Neutrophil (primary cell): ENCODE data around the gene DNAJC4.

Experiments used
- H3K27ac ChIP-seq: fragments of 200-600 bp; sonication (generic); 2 replicates; pipeline ENCODE4 v1.5.1; 2016; ENCODE audit warnings: mild to moderate bottlenecking, moderate library complexity
- H3K27me3 ChIP-seq: fragments of 200-600 bp; sonication (generic); 2 replicates; pipeline ENCODE4 v1.6.0; 2016; ENCODE audit warnings: mild to moderate bottlenecking
- H3K36me3 ChIP-seq: fragments of 200-600 bp; sonication (generic); 2 replicates; pipeline ENCODE4 v1.5.1; 2017
- H3K4me1 ChIP-seq, 2 experiments: fragments of 200-600 bp in 1 of 2; sonication (generic) in 1 of 2; 1 replicate in 1 of 2; 2 replicates in 1 of 2; pipeline versions ENCODE4 v1.5.1 to v1.6.1; 2013 to 2016; ENCODE audit warnings: low read depth in 1 of 2, low read length in 1 of 2, mild to moderate bottlenecking in 1 of 2, moderate library complexity in 1 of 2; ENCODE audit not compliant: control insufficient read depth in 1 of 2, insufficient read depth in 1 of 2
- H3K4me3 ChIP-seq, 2 experiments: fragments of 200-600 bp in 1 of 2; sonication (generic) in 1 of 2; 1 replicate in 1 of 2; 2 replicates in 1 of 2; pipeline ENCODE4 v1.5.1; 2013 to 2016; ENCODE audit warnings: low read depth in 1 of 2, low read length in 1 of 2, mild to moderate bottlenecking in 1 of 2, moderate library complexity in 1 of 2
- H3K9me3 ChIP-seq: fragments of 200-600 bp; sonication (generic); 2 replicates; pipeline ENCODE4 v1.5.1; 2016
- CTCF ChIP-seq: fragments of 200-600 bp; sonication (generic); IDR thresholded peaks from 2 replicates; pipeline ENCODE4 v1.5.1; 2016; ENCODE audit warnings: antibody characterized with exemption

The DNAJC4 gene

GRCh38 chr11:64260147-64260708 is 29.9 kb downstream of the DNAJC4 start:
- Histone ChIP-seq H3K4me1 (no peaks in the 10 kb centered on the region), H3K27me3 (no peaks in the 10 kb centered on the region), H3K27ac (no peak overlapping the region), H3K36me3 (peaks cover 67% of the 10 kb centered on the region), H3K9me3 (no peaks in the 10 kb centered on the region), H3K4me3 (no peak overlapping the region)
- TF ChIP-seq CTCF = no peak

- Histone ChIP-seq H3K27ac (no peak overlapping the region), H3K4me1 (no peaks in the 10 kb centered on the region), H3K36me3 (peaks cover 67% of the 10 kb centered on the region), H3K4me3 (no peak overlapping the region), H3K9me3 (no peaks in the 10 kb centered on the region), H3K27me3 (no peaks in the 10 kb centered on the region)
- no peak for TF ChIP-seq CTCF
Observed at GRCh38 chr11:64261556-64262080, 31.3 kb downstream of the DNAJC4 start.

- TF ChIP-seq CTCF = no peak
- no peaks in the 10 kb centered on the region for H3K4me1 ChIP-seq
- no peaks in the 10 kb centered on the region for H3K27me3 ChIP-seq
- no peak overlapping the region for H3K4me3 ChIP-seq
- peaks cover 66% of the 10 kb centered on the region for H3K36me3 ChIP-seq
- H3K9me3 ChIP-seq = no peaks in the 10 kb centered on the region
- no peak overlapping the region for H3K27ac ChIP-seq
Observed at GRCh38 chr11:64262271-64263002, 32.1 kb downstream of the DNAJC4 start.

GRCh38 chr11:64263021-64263946 is 32.9 kb downstream of the DNAJC4 start:
- H3K9me3 ChIP-seq = no peaks in the 10 kb centered on the region
- TF ChIP-seq CTCF = no peak
- peaks cover 8% of the 10 kb centered on the region in 2 experiments for H3K4me1 ChIP-seq
- H3K4me3 ChIP-seq = no peak overlapping the region
- peaks cover 65% of the 10 kb centered on the region for H3K36me3 ChIP-seq
- H3K27me3 ChIP-seq = no peaks in the 10 kb centered on the region
- no peak overlapping the region for H3K27ac ChIP-seq

- H3K27ac ChIP-seq = no peak overlapping the region
- H3K9me3 ChIP-seq = no peaks in the 10 kb centered on the region
- peaks cover 14 to 15% of the 10 kb centered on the region in 2 experiments for H3K4me1 ChIP-seq
Observed at GRCh38 chr11:64263947-64264317, 33.6 kb downstream of the DNAJC4 start.

More at GRCh38 chr11:64263947-64264317, 33.6 kb downstream of the DNAJC4 start:
- no peak for TF ChIP-seq CTCF
- Histone ChIP-seq H3K27me3 (no peaks in the 10 kb centered on the region), H3K4me3 (no peak overlapping the region), H3K36me3 (peaks cover 58% of the 10 kb centered on the region)
